A549 treated with AZD2906 at 1 μM for 4 hours (cell line): ENCODE results near the gene PCDHB10. TPM values are rescaled to one million over a fixed set of nuclear protein-coding genes. Genes with fewer than 3 reads are reported as not detected.

Source experiments
- total RNA-seq: library from RNA; stranded (reverse); fragments of 200-300 nt; extraction: Qiagen RNA extraction; gene quantifications from 5 replicates; pipeline ENCODE4 v1.2.3, GENCODE V29; 2022

The PCDHB10 gene
- total RNA-seq = 0.02 to 0.06 TPM (median 0.03 TPM) in 3 of 5 replicates, not detected in the others

GRCh38 chr5:141192110-141192725, at the start of gene PCDHB10:
Gene PCDHB10, plus strand, starts transcription at chr5:141192353. Its CDS starts 200 bp downstream, at chr5:141192553.

DNA sequence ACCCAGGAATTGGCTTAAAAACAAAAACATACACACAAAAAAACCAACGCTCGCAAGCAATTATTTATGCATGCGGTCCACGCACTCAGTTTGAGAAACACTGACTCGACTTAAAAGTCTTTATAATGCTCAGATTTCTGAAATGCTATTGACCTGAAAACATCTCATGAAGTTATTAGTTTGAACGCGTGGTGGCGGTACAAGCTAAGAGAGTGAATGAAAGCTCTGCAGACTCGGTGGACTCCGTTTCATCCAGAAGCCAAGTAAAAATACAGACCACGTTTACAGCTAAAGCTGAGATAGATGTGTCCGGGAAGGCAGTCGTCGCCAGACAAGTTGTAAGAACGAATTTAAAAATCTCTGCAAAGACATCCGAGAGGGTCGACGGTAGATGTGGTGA, 42.3 kb upstream of the PCDHB10 start, which contains the start of gene PCDHB6:
Gene PCDHB6 (plus strand): TSS at position 246 of the 400 bp plus-strand sequence. CDS start 201 bp downstream, outside the sequence.

DNA sequence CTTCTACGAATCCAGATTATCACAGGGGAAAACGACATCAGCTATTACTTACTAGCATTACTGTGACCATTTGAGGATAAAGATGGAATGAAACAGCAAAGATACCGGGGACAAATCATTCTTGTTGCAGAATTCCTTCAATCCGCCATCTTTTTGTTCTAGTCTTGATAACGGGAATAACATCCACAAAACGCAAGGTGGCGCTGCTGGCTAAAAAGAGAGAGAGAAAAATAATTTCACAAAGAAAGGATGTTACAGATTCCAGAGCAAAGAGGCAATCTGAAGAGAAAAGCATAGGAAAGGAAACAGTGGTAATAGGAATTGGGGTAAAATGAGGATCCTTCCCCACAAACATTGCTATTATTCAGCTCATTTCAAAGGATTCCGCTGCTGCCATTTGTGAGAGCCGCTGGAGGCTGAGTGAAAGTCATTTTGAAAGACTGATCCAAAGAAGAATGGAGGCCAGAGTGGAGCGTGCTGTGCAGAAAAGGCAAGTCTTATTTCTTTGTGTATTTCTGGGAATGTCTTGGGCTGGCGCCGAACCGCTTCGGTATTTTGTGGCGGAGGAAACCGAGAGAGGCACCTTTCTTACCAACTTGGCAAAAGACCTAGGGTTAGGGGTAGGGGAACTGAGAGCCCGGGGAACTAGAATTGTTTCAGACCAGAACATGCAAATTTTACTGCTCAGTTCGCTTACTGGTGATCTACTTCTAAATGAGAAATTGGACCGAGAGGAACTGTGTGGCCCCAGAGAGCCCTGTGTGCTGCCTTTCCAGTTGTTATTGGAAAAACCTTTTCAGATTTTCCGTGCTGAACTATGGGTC, 19.6 kb upstream of the PCDHB10 start, which contains the start of gene PCDHB7:
Gene PCDHB7 (plus strand): TSS at position 264 of the 824 bp plus-strand sequence. CDS start 192 bp downstream, at position 456.

DNA sequence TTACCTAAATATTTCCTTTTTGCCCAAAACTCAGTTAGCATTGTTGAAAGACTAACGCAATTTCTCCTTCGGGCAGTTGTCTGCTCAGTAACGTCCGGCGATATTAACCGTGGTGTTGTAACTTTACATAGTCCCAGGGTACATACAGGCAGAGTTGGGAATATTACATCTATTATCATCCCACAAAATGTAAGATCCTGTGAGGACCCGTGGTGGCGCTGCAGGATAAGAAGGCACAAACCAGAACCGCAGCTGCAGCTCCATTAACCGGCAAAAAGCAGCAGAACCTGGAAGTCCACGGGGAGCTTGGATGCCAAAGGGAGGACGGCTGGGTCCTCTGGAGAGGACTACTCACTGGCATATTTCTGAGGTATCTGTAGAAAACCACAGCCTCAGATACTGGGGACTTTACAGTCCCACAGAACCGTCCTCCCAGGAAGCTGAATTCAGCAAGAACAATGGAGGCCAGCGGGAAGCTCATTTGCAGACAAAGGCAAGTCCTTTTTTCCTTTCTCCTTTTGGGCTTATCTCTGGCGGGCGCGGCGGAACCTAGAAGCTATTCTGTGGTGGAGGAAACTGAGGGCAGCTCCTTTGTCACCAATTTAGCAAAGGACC, 14.5 kb upstream of the PCDHB10 start, which contains the start of gene PCDHB8:
Gene PCDHB8 (plus strand): TSS at position 214 of the 615 bp plus-strand sequence. CDS start 245 bp downstream, at position 459.

DNA sequence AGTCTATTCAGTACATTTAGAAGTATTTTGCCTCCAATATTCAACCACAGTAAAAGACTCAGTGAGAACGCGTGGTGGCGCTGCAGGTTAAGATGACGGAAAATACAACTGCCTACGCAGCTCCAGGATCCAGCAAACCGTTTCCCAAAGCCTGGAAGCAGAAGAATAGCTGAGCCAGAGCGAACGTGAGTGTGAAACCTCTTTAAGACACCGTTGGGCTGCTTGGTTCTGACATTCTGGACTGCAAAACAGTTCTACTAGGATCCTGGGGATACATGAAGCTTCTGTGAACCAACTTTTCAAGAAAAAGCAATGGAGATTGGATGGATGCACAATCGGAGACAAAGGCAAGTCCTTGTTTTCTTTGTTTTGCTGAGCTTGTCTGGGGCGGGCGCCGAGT, 9.9 kb upstream of the PCDHB10 start, which contains the start of gene PCDHB16:
Gene PCDHB16 (plus strand): TSS at position 140 of the 400 bp plus-strand sequence. CDS start 173 bp downstream, at position 313.

GRCh38 chr5:141186897-141187512, 5.1 kb upstream of the PCDHB10 start, which contains the start of gene PCDHB9:
Gene PCDHB9, plus strand, starts transcription at chr5:141187161. Its CDS starts 158 bp downstream, at chr5:141187319.

GRCh38 chr5:141199359-141200235, 7.4 kb downstream of the PCDHB10 start, which contains the start of gene PCDHB11:
Gene PCDHB11, plus strand, starts transcription at chr5:141199627. Its CDS starts 148 bp downstream, at chr5:141199775.

DNA sequence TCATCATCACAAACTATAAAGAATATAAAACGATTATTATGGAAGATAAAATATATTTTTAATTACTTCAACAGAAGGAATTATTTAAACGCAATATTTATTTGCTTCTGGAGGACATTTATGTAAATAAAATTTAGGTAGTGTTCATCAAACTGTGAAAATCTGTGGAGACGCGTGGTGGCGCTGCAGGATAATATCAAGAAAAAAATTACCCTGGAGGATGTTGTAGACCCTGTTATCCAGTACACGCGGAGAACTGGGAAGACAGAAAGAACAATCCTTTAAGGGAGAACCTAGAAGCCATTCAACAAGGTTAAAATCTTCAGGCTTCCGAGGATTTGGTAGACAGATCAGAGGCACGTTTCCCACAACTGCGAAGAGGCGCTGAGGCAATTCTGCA, 16.3 kb downstream of the PCDHB10 start, which contains the start of gene PCDHB12:
Gene PCDHB12 (plus strand): TSS at position 242 of the 400 bp plus-strand sequence. CDS start 189 bp downstream, outside the sequence.

DNA sequence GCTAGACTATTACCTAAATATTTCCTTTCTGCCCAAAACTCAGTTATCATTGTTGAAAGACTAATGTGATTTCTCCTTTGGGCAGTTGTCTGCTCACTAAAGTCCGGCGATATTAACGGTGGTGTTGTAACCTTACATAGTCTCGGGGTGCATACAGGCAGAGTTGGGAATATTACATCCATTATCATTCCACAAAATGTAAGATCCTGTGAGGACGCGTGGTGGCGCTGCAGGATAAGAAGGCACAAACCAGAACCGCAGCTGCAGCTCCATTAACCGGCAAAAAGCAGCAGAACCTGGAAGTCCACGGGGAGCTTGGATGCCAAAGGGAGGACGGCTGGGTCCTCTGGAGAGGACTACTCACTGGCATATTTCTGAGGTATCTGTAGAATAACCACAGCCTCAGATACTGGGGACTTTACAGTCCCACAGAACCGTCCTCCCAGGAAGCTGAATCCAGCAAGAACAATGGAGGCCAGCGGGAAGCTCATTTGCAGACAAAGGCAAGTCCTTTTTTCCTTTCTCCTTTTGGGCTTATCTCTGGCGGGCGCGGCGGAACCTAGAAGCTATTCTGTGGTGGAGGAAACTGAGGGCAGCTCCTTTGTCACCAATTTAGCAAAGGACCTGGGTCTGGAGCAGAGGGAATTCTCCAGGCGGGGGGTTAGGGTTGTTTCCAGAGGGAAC, 21.6 kb downstream of the PCDHB10 start, which contains the start of gene PCDHB13:
Gene PCDHB13 (plus strand): TSS at position 264 of the 684 bp plus-strand sequence. CDS start 205 bp downstream, at position 469.

GRCh38 chr5:141223112-141223783, 31.1 kb downstream of the PCDHB10 start, which contains the start of gene PCDHB14:
Gene PCDHB14, plus strand, starts transcription at chr5:141223343. Its CDS starts 163 bp downstream, at chr5:141223506.

Other genes starting within 250 kb of the PCDHB10 start
- 3.2 to 5.7 TPM (median 3.6 TPM) in 5 replicates for gene PCDHAC2, start 225.9 kb upstream of the PCDHB10 start, total RNA-seq
- not detected in 5 replicates for gene PCDHB1, start 141.0 kb upstream of the PCDHB10 start, total RNA-seq
- gene PCDHB2, start 97.7 kb upstream of the PCDHB10 start, total RNA-seq = 2.6 to 5.2 TPM (median 3.4 TPM) in 5 replicates
- gene PCDHB3, start 91.9 kb upstream of the PCDHB10 start, total RNA-seq = 0.02 to 0.03 TPM (median 0.02 TPM) in 3 of 5 replicates, not detected in the others
- 0.03 to 0.12 TPM (median 0.06 TPM) in 5 replicates for gene PCDHB4, start 70.5 kb upstream of the PCDHB10 start, total RNA-seq
- 1.3 to 1.7 TPM (median 1.4 TPM) in 5 replicates for gene PCDHB5, start 57.1 kb upstream of the PCDHB10 start, total RNA-seq
- gene PCDHB6, start 42.3 kb upstream of the PCDHB10 start, total RNA-seq = 0.84 to 1.1 TPM (median 0.90 TPM) in 5 replicates
- 0.01 to 0.03 TPM (median 0.02 TPM) in 3 of 5 replicates, not detected in the others for gene PCDHB7, start 19.7 kb upstream of the PCDHB10 start, total RNA-seq
- 0.24 to 0.28 TPM (median 0.26 TPM) in 5 replicates for gene PCDHB8, start 14.6 kb upstream of the PCDHB10 start, total RNA-seq
- gene PCDHB16, start 10.0 kb upstream of the PCDHB10 start, total RNA-seq = 0.02 to 0.13 TPM (median 0.06 TPM) in 5 replicates
- gene PCDHB9, start 5.2 kb upstream of the PCDHB10 start, total RNA-seq = 0.01 to 0.09 TPM (median 0.02 TPM) in 4 of 5 replicates, not detected in the other
- 0.05 to 0.08 TPM (median 0.07 TPM) in 5 replicates for gene PCDHB11, start 7.3 kb downstream of the PCDHB10 start, total RNA-seq
- 0.01 to 0.02 TPM in 2 of 5 replicates, not detected in the others for gene PCDHB12, start 16.4 kb downstream of the PCDHB10 start, total RNA-seq
- 0.03 to 0.08 TPM (median 0.06 TPM) in 5 replicates for gene PCDHB13, start 21.6 kb downstream of the PCDHB10 start, total RNA-seq
- gene PCDHB14, start 31.0 kb downstream of the PCDHB10 start, total RNA-seq = 0.03 to 0.09 TPM (median 0.06 TPM) in 5 replicates
- 0.03 to 0.13 TPM (median 0.07 TPM) in 5 replicates for gene PCDHB15, start 53.0 kb downstream of the PCDHB10 start, total RNA-seq
- not detected in 5 replicates for gene SLC25A2, start 111.7 kb downstream of the PCDHB10 start, total RNA-seq
- gene TAF7, start 128.4 kb downstream of the PCDHB10 start, total RNA-seq = 59.3 to 79.3 TPM (median 67.9 TPM) in 5 replicates
- gene PCDHGA1, start 138.2 kb downstream of the PCDHB10 start, total RNA-seq = 0.23 to 0.32 TPM (median 0.27 TPM) in 5 replicates
- gene PCDHGA2, start 146.4 kb downstream of the PCDHB10 start, total RNA-seq = 0.40 to 0.74 TPM (median 0.53 TPM) in 5 replicates
- gene PCDHGA3, start 151.5 kb downstream of the PCDHB10 start, total RNA-seq = 0.02 to 0.03 TPM in 2 of 5 replicates, not detected in the others
- gene PCDHGB1, start 157.7 kb downstream of the PCDHB10 start, total RNA-seq = 1.4 to 1.9 TPM (median 1.7 TPM) in 5 replicates
- 0.06 to 0.13 TPM (median 0.11 TPM) in 5 replicates for gene PCDHGA4, start 162.7 kb downstream of the PCDHB10 start, total RNA-seq
- 0.05 to 0.08 TPM (median 0.07 TPM) in 5 replicates for gene PCDHGB2, start 167.6 kb downstream of the PCDHB10 start, total RNA-seq
- 0.13 to 0.17 TPM (median 0.16 TPM) in 5 replicates for gene PCDHGA5, start 171.8 kb downstream of the PCDHB10 start, total RNA-seq
- 0.11 to 0.23 TPM (median 0.14 TPM) in 5 replicates for gene PCDHGB3, start 177.9 kb downstream of the PCDHB10 start, total RNA-seq
- gene PCDHGA6, start 181.5 kb downstream of the PCDHB10 start, total RNA-seq = 0.11 to 0.28 TPM (median 0.24 TPM) in 5 replicates
- gene PCDHGA7, start 190.4 kb downstream of the PCDHB10 start, total RNA-seq = 0.71 to 1.2 TPM (median 0.76 TPM) in 5 replicates
- gene PCDHGB4, start 195.3 kb downstream of the PCDHB10 start, total RNA-seq = 0.81 to 1.0 TPM (median 0.92 TPM) in 5 replicates
- 0.02 to 0.03 TPM (median 0.02 TPM) in 4 of 5 replicates, not detected in the other for gene PCDHGA8, start 200.3 kb downstream of the PCDHB10 start, total RNA-seq
- 1.9 to 2.5 TPM (median 2.2 TPM) in 5 replicates for gene PCDHGB5, start 205.6 kb downstream of the PCDHB10 start, total RNA-seq
- 0.03 to 0.05 TPM (median 0.05 TPM) in 5 replicates for gene PCDHGA9, start 210.4 kb downstream of the PCDHB10 start, total RNA-seq
- 0.09 to 0.13 TPM (median 0.10 TPM) in 5 replicates for gene PCDHGB6, start 215.7 kb downstream of the PCDHB10 start, total RNA-seq
- gene PCDHGA10, start 220.6 kb downstream of the PCDHB10 start, total RNA-seq = 0.02 to 0.03 TPM in 2 of 5 replicates, not detected in the others
- 0.03 to 0.13 TPM (median 0.07 TPM) in 3 of 5 replicates, not detected in the others for gene PCDHGB7, start 225.3 kb downstream of the PCDHB10 start, total RNA-seq
- gene PCDHGA11, start 228.7 kb downstream of the PCDHB10 start, total RNA-seq = not detected in 5 replicates
- 0.01 TPM in 1 of 5 replicates, not detected in the others for gene PCDHGA12, start 238.2 kb downstream of the PCDHB10 start, total RNA-seq